Measurements from ENCODE around the gene BEAN1.

Gene BEAN1

GRCh38 chr16:66429290-66429962, 2.3 kb downstream of the BEAN1 start:
- ChIA-PET POLR2A (no interaction called here), CTCF (interaction anchor here (1.0 kb wide), 1 partner anchor 71 kb away, joined by 3 read pairs; no protein-coding TSS in a partner anchor)
- Histone ChIP-seq H3K4me3 (ENCODE audit: low read depth, low read length) (no peak overlapping the region), H3K9me3 (ENCODE audit: control insufficient read depth, insufficient read depth, low read depth, low read length) (no peaks in the 10 kb centered on the region), H3K4me1 (ENCODE audit: control insufficient read depth, insufficient read depth, low read length) (peaks cover 2% of the 10 kb centered on the region; the same call in 1 of the 2 replicates), H3K36me3 (ENCODE audit: control insufficient read depth in 2 of 2, insufficient read depth in 1 of 2, low read length in 2 of 2) (no peaks in the 10 kb centered on the region), H3K27ac (ENCODE audit: extremely low read depth, low read depth, low read length) (no peak overlapping the region)
- TF ChIP-seq ZNF571 (tag by site-specific recombination; IDR thresholded peaks at IDR 0.05), result no peak
- peak; percentile 79 for TF ChIP-seq ZFHX2 (tag by site-specific recombination; conservative IDR thresholded peaks at IDR 0.05)
- peak; percentile 68 for TF ChIP-seq EGR2 (tag by site-specific recombination; IDR thresholded peaks at IDR 0.05; ENCODE audit: low read depth)
- peak; percentile 38; the same call in 1 of the 2 replicates for TF ChIP-seq ZBTB17 (tag by site-specific recombination; IDR thresholded peaks at IDR 0.05)
- TF ChIP-seq ZBTB6 (tag by site-specific recombination; IDR thresholded peaks at IDR 0.05), result peak; percentile 37; the same call in 1 of the 2 replicates
- no peak for TF ChIP-seq HIC1 (tag by site-specific recombination; IDR thresholded peaks at IDR 0.05)

GRCh38 chr16:66430214-66430613, 3.1 kb downstream of the BEAN1 start:
- POLR2A ChIA-PET, result no interaction called here
- TF ChIP-seq ZNF10 (tag by site-specific recombination; IDR thresholded peaks at IDR 0.05) (no peak), GLI4 (tag by site-specific recombination; IDR thresholded peaks at IDR 0.05) (no peak), ZSCAN16 (tag by site-specific recombination; IDR thresholded peaks at IDR 0.05) (no peak), KLF7 (tag by site-specific recombination; IDR thresholded peaks at IDR 0.05; ENCODE audit: borderline replicate concordance) (no peak), ZNF707 (tag by site-specific recombination; IDR thresholded peaks at IDR 0.05) (no peak), ZNF561 (tag by site-specific recombination; IDR thresholded peaks at IDR 0.05; ENCODE audit: borderline replicate concordance) (no peak)
- H3K9me3 ChIP-seq (ENCODE audit: control insufficient read depth, insufficient read depth, low read depth, low read length), result no peaks in the 10 kb centered on the region

GRCh38 chr16:66431760-66432159, 4.7 kb downstream of the BEAN1 start:
- no peak overlapping the region for H3K27ac ChIP-seq (ENCODE audit: extremely low read depth, low read depth, low read length)
- H3K9me3 ChIP-seq (ENCODE audit: control insufficient read depth, insufficient read depth, low read depth, low read length), result no peaks in the 10 kb centered on the region
- H3K4me3 ChIP-seq (ENCODE audit: low read depth, low read length), result no peak overlapping the region
- POLR2A ChIA-PET, result no interaction called here
- TF ChIP-seq ZNF140 (tag by site-specific recombination; IDR thresholded peaks at IDR 0.05), result no peak
- no peak for TF ChIP-seq PRDM6 (tag by site-specific recombination; IDR thresholded peaks at IDR 0.05)
- no peak for TF ChIP-seq ZNF701 (tag by site-specific recombination; IDR thresholded peaks at IDR 0.05)
- no peak for TF ChIP-seq ZNF624 (tag by site-specific recombination; IDR thresholded peaks at IDR 0.05)
- TF ChIP-seq ZNF19 (tag by site-specific recombination; IDR thresholded peaks at IDR 0.05; ENCODE audit: low read depth), result no peak
- TF ChIP-seq ZNF169 (tag by site-specific recombination; IDR thresholded peaks at IDR 0.05), result no peak
- no peak for TF ChIP-seq KLF7 (tag by site-specific recombination; IDR thresholded peaks at IDR 0.05; ENCODE audit: borderline replicate concordance)
- TF ChIP-seq REST (tag by site-specific recombination; IDR thresholded peaks at IDR 0.05), result no peak
- no peak for TF ChIP-seq ZNF112 (tag by site-specific recombination; IDR thresholded peaks at IDR 0.05)
- TF ChIP-seq ZXDB (tag by site-specific recombination; IDR thresholded peaks at IDR 0.05), result no peak
- TF ChIP-seq ZFP3 (tag by site-specific recombination; IDR thresholded peaks at IDR 0.05; ENCODE audit: low read depth), result no peak
- CTCF ChIA-PET, result interaction anchor here (0.6 kb wide), 1 partner anchor 56 kb away, joined by 3 read pairs; no protein-coding TSS in a partner anchor
- peaks cover under 1% of the 10 kb centered on the region; the same call in 1 of the 2 replicates for H3K4me1 ChIP-seq (ENCODE audit: control insufficient read depth, insufficient read depth, low read length)
- H3K36me3 ChIP-seq (ENCODE audit: control insufficient read depth in 2 of 2, insufficient read depth in 1 of 2, low read length in 2 of 2), result no peaks in the 10 kb centered on the region

More at GRCh38 chr16:66430214-66430613, 3.1 kb downstream of the BEAN1 start:
- Histone ChIP-seq H3K4me1 (ENCODE audit: control insufficient read depth, insufficient read depth, low read length) (peaks cover 2% of the 10 kb centered on the region; the same call in 1 of the 2 replicates), H3K36me3 (ENCODE audit: control insufficient read depth in 2 of 2, insufficient read depth in 1 of 2, low read length in 2 of 2) (no peaks in the 10 kb centered on the region), H3K27ac (ENCODE audit: extremely low read depth, low read depth, low read length) (no peak overlapping the region), H3K4me3 (ENCODE audit: low read depth, low read length) (no peak overlapping the region)
- CTCF ChIA-PET, result interaction anchor here (1.0 kb wide), 1 partner anchor 72 kb away, joined by 3 read pairs; no protein-coding TSS in a partner anchor

Data from HEK293 (cell line).